Activated CD4-positive, CD25-positive, alpha-beta regulatory T cell treated with anti-CD3 and anti-CD28 coated beads, Interleukin-2, amount 50 U/mL, for 16 hours (primary cell): ENCODE results near the gene CCDC136.

Experiments
- DNase-seq: peaks from one replicate; pipeline ENCODE4 v3.0.0-alpha.2; 2020; ENCODE audit warnings: low read depth, low spot score

Gene CCDC136

DNA sequence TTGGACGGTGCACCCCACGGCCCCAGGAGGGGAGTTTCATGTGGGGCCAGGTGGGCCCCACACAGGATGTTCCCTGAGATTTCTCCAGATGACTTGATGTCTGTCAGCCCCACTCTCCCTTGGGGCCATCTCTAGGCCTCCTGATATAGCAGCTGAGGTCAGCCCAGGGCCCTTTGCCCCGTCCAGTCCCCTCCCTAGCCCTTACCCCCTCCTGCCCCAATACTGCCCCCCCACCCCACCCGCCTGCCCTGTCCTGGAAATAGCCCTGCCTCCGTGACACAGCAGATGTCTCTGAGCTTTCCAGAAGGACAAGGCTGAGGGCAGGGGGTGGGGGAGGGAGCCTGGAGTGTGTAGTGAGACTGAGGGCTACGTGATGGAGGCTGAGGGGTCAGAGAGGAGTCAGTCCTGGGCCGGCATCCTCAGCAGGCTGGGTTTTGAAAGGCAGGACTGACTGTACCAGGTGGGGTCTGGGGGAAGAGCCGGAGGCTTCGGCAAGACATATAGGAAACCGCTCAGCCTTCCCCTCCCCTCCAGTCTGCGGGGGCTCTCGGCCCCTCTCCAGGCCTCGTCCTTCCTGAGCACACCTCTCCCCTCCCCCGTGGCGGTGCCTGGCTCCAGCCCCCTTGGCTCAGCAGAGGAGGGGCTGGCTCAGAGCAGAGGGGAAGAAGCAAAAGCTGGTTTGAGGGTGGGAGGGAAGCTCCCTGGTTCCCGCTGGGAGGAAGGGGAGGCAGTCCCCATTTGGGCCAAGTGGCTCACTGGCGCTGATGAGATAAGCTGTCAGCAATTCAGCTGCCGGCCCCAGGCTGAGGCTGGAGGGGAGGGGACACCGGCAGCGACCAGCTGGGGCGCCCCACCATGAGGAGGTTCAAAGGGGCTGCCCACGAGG is 40.5 kb downstream of the CCDC136 start:
- DNase-seq = no peak

DNA sequence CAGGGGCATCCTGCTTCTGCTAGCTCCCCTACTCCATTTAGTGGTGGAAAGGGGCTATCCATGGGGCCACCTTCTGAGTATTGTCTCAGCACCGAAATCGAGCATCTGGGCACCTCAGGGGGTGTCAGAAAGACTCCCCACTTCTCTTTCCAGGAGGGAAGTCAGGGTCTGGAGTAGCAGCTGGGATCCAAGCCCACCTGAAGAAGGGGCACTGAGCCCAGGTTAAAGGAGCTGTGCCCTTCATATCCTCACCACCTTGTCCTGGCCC is 41.0 kb downstream of the CCDC136 start:
- no peak for DNase-seq

DNA sequence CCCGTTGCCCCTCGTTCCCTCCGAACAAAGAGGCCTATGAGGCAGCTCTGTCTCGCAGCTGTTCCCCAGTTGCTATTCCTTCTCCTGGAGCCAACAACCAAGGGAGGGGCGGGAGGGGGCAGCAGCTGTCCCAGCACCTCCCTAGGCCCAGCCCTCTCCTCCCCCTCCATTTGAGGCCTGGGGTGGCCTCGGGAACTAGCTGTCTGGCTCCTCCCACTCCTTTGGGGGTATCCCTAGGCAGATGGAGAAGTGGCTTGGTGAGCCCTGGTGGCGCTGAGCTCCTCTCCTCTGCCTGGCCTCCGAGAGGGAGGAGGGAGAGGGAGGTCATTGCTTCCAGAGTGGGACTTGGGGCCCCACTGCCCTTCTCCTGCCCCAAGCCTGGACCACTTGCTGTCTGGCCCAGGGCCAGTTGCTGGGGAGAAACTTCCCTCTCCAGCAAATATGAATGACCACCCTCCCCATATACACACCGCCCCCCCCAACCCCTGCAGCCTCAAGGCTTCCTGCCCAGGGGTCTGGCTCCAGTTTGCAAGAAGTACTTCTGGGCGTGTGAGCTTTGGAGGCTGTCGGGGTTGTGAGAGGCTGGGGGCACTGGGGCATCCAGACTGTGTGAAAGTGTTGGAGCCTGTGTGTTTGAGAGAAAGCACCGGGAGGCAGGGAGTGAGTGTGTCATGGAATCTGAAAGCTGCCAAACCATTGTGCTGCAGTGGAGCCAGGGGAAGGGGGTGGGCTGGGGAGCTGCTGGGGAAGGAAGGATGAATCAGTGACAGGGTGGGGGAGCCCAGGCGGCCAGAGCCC is 41.6 kb downstream of the CCDC136 start:
- no peak for DNase-seq

DNA sequence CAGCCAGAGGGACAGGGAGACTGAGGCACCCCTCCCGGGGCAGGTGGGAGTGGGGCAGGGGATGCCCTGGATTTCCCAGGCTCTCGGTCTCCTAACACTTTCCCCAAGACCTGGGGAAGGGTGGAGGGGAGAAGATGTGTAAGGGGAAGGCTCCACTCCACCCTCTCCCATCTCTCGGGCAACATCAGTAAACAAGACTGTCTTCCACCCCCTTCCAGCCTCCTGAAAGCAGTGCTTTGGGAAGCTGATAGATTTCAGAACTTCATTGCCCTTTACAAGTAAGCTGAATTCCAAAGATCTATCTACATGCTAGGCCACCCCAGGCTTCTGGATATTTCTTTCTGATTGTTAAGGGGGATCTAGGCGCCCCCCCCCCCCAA is 42.2 kb downstream of the CCDC136 start:
- DNase-seq = no peak

DNA sequence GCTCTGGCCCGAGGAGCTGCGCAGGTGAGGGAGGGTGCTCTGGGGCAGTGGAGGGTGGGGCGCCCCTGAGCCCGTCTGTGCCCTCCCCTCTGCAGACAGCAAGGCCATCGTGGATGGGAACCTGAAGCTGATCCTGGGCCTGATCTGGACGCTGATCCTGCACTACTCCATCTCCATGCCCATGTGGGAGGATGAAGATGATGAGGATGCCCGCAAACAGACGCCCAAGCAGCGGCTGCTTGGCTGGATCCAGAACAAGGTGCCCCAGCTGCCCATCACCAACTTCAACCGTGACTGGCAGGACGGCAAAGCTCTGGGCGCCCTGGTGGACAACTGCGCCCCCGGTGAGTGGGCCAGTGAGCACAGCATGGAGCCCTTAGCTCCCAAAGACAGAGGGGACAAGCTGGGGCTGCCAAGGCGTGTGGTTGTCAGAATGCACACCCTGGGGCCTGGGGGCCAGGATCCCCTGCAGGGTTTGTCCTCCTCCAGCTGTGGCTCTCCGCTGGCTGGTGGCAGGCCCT is 43.5 kb downstream of the CCDC136 start:
- no peak for DNase-seq

DNA sequence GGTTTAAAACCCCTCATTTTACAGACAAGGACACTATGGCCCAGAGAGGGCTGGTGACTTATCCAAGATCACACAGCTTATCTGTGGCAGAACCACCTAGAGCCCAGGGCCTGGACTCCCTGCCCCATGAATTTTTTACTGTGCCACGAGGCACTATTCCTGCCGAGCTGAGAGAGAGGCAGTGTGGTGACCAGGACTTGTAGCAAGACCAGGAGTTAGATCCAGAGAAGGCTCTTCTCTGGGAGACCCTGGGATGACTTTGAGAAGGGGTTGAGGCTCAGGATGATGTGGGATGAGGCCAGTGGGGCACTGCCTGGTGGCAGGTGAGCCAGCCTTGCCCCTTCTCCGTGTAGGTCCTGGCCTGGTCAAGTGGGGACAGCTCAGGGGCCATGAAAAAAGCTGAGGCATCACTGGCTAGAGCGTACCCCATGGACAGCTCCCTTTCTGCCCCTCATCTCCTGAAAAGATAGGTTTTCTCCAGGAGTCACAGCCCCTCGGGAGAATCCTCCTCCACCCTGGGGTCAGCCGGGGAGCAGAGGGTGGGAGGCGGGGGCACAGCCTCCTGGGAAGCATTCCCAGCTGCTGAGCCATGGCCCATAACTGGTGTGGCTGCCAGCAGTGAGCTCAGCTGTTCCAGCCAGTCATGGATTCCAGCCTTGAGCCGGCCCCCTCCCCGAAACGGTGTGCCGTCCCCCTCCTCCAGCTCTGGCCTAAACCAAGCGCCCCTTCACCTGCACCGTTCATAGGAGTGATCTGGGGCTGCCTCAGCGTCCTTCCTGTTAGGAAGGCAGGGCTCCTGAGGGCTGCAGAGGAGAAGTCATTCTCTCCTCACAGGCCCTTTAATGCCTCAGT is 44.2 kb downstream of the CCDC136 start:
- no peak for DNase-seq

DNA sequence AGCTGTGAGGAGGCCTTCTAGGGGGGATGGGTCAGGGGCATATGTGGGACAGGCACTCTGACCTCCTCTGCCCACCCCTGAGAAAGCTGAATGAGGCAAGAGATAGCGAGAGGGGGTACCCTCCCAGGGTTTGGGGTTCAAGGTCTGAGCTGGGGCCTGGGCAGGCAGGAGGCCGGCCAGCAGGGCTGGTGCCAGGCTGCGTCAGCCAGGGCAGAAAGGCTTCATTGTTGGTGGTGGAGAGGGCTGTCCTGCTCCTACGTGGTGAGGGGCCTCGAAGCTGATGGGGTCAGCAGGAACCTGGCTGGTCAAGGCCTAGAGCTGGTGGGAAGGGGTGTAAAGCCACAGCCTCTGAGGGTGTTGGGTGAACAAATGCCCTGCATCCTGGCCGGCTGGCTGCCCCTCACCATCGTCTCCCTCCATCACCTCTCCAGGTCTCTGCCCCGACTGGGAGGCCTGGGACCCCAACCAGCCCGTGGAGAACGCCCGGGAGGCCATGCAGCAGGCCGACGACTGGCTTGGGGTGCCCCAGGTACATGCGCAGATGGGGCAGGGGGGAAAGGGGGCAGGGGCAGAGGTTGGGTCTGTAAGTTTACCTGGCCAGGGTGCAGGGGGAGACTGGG is 45.1 kb downstream of the CCDC136 start:
- DNase-seq = no peak

DNA sequence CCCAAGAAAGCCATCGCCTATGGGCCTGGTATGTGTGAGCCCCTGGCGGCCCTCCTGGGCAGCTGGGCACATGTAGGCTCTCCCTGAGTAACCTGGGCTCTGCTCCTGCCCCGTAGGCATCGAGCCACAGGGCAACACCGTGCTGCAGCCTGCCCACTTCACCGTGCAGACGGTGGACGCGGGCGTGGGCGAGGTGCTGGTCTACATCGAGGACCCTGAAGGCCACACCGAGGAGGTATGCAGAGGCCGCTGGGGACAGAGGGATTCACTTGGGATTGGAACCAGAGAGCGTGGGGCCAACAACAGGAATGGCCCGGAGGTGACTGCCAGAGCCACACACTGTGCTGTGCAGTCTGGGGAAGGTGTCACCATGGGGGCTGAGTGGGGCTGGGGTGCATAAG is 45.8 kb downstream of the CCDC136 start:
- DNase-seq = no peak

DNA sequence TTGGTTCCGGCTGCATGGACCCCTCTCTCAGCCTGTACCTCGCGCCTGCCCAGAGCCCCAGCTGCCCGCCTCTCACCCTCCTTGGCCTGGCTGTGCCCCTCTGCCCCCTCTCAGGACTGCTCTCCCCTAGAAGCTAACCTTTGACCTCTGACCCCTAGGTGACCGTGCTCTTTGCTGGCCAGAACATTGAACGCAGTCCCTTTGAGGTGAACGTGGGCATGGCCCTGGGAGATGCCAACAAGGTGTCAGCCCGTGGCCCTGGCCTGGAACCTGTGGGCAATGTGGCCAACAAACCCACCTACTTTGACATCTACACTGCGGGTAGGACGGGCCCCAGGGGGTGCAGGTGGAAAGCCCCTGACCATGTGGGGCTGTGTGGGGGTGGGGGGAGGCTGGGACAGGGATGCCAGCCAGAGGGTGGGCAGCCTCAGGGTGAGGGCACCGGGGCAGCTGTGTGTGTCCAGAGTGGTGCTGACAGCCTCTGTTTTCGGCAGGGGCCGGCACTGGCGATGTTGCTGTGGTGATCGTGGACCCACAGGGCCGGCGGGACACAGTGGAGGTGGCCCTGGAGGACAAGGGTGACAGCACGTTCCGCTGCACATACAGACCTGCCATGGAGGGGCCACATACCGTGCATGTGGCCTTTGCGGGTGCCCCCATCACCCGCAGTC is 46.5 kb downstream of the CCDC136 start:
- DNase-seq = no peak

DNA sequence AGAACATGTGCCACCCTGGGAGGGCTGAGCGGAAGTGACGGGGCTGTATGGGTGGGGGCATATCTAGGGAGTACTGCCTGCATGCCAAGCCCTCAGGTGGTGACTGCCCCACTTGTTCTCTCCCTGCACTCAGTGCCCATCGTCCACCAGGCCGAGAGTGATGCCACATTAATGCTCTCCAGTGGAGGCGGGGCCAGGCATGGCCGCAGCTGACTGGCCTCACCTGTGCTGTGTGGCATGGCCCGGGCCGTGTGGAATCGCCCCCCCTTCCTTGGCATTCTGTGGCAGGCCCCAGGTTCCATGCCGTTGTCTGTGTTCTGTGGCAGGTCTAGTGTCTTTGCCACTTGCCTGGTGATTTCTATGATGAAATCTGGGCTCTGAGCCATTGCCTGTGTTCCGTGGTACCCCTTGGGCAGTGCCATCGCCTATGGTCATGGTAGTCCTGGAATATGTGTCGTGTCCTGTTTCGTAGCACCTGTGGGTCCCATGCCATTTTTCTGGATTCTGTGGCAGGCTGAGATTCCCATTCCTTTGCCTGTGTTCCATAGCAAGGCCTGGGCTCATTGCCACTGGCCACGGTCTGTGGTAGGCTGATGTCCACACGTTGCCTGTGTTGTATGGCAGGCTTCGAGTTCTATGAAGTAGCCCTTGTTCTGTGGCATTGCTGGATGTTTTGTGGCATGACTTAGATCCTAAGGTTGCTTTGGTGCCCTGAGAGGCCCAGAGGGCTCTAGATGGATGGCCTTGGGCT is 47.4 kb downstream of the CCDC136 start:
- no peak for DNase-seq

DNA sequence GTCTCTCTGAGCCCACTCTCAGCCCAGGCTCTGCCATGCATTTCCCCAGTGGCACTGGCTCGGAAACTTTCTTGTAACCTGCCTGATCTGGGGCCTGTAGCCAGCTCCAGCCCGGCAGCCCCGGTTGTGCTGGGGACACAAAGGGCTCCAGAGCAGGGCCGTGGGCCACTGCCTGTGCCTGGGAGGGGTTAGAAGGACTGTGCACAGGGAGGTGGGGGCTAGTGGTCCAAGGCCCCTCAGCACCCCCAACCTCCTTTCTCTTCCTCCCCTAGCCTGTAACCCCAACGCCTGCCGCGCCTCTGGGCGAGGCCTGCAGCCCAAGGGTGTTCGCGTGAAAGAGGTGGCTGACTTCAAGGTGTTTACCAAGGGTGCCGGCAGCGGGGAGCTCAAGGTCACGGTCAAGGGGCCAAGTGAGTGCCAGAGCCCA is 48.0 kb downstream of the CCDC136 start:
- DNase-seq = no peak

DNA sequence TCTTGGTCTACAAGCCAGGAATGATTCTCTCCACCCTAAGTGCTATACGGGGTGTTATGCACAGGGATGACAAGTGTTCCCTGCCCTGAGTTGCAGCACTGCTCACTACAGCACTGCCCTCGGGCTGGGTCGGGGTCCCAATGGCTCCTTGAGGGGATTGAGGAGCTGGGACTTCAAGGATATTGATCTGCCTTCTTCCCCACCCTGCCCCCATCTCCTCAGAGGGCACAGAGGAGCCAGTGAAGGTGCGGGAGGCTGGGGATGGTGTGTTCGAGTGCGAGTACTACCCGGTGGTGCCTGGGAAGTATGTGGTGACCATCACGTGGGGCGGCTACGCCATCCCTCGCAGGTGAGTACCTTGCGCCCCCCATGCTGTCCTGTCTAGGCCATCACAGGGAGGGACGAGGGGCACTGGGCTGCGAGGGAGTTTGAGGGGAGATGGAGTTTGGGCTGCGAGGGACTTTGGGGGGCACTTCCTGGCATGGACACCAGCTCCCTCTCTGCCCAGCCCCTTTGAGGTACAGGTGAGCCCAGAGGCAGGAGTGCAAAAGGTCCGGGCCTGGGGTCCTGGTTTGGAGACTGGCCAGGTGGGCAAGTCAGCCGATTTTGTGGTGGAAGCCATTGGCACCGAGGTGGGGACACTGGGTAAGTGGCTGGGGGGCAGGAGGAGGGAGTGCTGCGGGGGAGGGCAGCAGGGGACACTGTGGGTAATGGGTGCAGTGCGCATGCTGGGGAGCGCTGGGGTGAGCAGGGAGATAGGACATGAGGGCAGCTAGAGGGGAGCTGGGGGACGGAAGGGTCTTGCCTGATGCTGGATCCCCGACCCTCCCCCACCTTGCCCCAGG is 48.8 kb downstream of the CCDC136 start:
- no peak for DNase-seq

DNA sequence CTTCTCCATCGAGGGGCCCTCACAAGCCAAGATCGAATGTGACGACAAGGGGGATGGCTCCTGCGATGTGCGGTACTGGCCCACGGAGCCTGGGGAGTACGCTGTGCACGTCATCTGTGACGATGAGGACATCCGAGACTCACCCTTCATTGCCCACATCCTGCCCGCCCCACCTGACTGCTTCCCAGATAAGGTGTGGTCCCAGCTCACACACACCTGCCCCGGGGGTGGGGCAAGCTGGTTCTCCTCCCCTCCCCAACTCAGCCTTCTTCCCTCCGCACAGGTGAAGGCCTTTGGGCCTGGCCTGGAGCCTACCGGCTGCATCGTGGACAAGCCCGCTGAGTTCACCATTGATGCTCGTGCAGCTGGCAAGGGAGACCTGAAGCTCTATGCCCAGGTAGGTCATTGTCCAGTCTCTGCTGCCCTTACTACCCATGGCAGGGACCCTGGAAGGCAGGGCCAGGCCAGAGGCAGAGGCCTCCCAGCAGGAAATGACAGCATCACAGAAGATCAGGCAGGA is 49.5 kb downstream of the CCDC136 start:
- DNase-seq = no peak

DNA sequence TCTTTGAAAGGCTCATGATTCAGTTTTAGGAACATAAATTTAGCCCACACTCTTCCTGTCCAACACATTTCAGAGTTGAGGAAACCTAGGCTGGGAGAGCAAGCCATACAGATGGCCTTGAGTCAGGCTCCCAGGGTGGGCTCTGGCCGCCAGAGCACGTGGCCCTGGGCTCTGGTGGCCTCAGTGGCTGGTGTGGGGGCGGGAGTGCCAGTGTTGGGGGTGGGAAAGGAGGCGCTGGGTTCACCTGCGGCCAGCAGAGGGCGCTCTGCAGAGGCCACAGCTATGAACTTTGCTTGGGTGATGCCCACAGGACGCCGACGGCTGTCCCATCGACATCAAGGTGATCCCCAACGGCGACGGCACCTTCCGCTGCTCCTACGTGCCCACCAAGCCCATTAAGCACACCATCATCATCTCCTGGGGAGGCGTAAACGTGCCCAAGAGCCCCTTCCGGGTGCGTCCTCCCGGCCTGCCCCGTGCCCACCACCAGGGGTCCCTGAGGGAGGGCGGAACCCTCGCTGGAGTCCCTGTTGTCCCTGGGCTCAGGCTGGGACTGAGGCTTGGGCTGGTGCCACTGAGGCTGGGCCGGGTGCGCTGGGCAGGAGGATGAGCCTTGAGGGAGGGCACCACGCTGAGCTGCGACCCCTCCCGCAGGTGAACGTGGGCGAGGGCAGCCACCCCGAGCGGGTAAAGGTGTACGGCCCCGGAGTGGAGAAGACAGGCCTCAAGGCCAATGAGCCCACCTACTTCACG is 50.3 kb downstream of the CCDC136 start:
- DNase-seq = no peak

DNA sequence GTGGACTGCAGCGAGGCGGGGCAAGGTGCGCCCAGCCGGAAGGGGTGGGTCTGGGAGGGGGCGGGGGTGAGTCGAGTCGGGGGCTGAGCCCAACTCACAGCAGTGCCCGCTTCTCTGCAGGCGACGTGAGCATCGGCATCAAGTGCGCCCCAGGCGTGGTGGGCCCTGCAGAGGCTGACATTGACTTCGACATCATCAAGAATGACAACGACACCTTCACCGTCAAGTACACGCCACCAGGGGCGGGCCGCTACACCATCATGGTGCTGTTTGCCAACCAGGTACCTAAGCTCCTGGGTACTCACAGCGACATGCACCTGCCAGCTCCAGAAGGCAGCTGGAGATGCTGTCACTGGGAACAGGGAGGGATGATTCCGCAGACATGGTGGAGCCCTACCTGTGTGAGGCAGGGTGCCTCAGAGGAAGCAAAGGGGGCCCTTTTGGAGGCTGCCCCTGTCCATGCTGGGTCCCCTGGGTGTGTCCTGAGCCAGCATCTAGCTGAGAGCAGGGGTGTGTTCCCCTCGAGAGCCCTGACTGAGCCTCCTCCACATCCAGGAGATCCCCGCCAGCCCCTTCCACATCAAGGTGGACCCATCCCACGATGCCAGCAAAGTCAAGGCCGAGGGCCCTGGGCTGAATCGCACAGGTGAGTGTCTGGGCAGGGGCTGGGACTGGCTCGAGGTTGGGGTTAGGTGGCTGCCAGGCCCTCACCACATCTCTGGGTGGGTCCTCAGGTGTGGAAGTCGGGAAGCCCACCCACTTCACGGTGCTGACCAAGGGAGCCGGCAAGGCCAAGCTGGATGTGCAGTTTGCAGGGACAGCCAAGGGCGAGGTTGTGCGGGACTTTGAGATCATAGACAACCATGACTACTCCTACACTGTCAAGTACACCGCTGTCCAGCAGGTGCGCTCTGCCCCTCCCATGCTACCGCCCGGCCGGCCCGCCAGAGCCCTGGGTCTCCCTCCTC is 51.2 kb downstream of the CCDC136 start:
- DNase-seq = no peak

DNA sequence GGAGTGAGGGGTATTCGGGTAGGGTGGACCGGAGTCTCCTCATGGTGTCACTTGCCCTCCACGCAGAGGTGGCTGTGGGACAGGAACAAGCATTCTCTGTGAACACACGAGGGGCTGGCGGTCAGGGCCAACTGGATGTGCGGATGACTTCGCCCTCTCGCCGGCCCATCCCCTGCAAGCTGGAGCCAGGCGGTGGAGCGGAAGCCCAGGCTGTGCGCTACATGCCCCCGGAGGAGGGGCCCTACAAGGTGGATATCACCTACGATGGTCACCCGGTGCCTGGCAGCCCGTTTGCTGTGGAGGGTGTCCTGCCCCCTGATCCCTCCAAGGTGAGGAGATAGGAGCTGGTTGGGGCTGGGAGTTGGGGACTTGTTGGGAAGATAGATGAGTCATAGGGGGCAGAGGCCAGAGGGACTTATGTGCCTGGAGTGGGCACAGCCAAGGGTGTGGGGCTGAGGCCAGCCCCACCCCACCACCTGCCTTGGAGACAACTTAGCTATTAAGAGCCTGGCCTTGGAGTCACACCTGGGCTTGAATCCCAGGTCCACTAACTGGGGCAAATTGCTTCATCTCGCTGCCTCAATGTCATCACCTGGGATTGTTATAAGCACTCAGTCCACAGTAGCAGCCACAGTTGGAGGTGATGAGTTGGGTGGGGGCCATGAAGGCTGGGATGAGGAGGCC is 52.3 kb downstream of the CCDC136 start:
- DNase-seq = no peak
